ENCODE results near the gene KCNA3.
A peak's percentile ranks its signal among the peaks of the same experiment; 100 is the strongest.

Gene KCNA3

GRCh38 chr1:110684491-110684890 lies 9.8 kb upstream of the KCNA3 start:
- Histone ChIP-seq H3K9me3 (ENCODE audit: control insufficient read depth, low read length) (no peaks in the 10 kb centered on the region), H3K4me3 (ENCODE audit: insufficient read depth, low read depth, low read length, poor library complexity, severe bottlenecking) (no peak overlapping the region), H3K27ac (ENCODE audit: insufficient read depth, low read length, poor library complexity, severe bottlenecking) (no peak overlapping the region), H3K4me1 (ENCODE audit: control insufficient read depth, insufficient read depth, low read length, poor library complexity, severe bottlenecking) (no peaks in the 10 kb centered on the region), H3K27me3 (replicated peaks; ENCODE audit: control insufficient read depth, insufficient read depth, low read length, poor library complexity, severe bottlenecking) (no peaks in the 10 kb centered on the region), H3K36me3 (ENCODE audit: control insufficient read depth, insufficient read depth, low read length) (no peaks in the 10 kb centered on the region)
- DNase-seq, result no peak

GRCh38 chr1:110682898-110683297 lies 8.2 kb upstream of the KCNA3 start:
- Histone ChIP-seq H3K27me3 (replicated peaks; ENCODE audit: control insufficient read depth, insufficient read depth, low read length, poor library complexity, severe bottlenecking) (no peaks in the 10 kb centered on the region), H3K36me3 (ENCODE audit: control insufficient read depth, insufficient read depth, low read length) (no peaks in the 10 kb centered on the region), H3K4me3 (ENCODE audit: insufficient read depth, low read depth, low read length, poor library complexity, severe bottlenecking) (no peak overlapping the region), H3K4me1 (ENCODE audit: control insufficient read depth, insufficient read depth, low read length, poor library complexity, severe bottlenecking) (no peaks in the 10 kb centered on the region), H3K27ac (ENCODE audit: insufficient read depth, low read length, poor library complexity, severe bottlenecking) (no peak overlapping the region), H3K9me3 (ENCODE audit: control insufficient read depth, low read length) (no peaks in the 10 kb centered on the region)
- no peak for DNase-seq

GRCh38 chr1:110680036-110680735 lies 5.4 kb upstream of the KCNA3 start:
- no peaks in the 10 kb centered on the region for H3K9me3 ChIP-seq (ENCODE audit: control insufficient read depth, low read length)
- peaks cover 11% of the 10 kb centered on the region for H3K4me1 ChIP-seq (ENCODE audit: control insufficient read depth, insufficient read depth, low read length, poor library complexity, severe bottlenecking)
- no peak overlapping the region for H3K4me3 ChIP-seq (ENCODE audit: insufficient read depth, low read depth, low read length, poor library complexity, severe bottlenecking)
- H3K27ac ChIP-seq (ENCODE audit: insufficient read depth, low read length, poor library complexity, severe bottlenecking), result no peak overlapping the region
- DNase-seq, result no peak
- no peaks in the 10 kb centered on the region for H3K27me3 ChIP-seq (replicated peaks; ENCODE audit: control insufficient read depth, insufficient read depth, low read length, poor library complexity, severe bottlenecking)
- no peaks in the 10 kb centered on the region for H3K36me3 ChIP-seq (ENCODE audit: control insufficient read depth, insufficient read depth, low read length)

- Histone ChIP-seq H3K27ac (ENCODE audit: insufficient read depth, low read length, poor library complexity, severe bottlenecking) (no peak overlapping the region), H3K36me3 (ENCODE audit: control insufficient read depth, insufficient read depth, low read length) (no peaks in the 10 kb centered on the region), H3K4me1 (ENCODE audit: control insufficient read depth, insufficient read depth, low read length, poor library complexity, severe bottlenecking) (peaks cover 16% of the 10 kb centered on the region), H3K4me3 (ENCODE audit: insufficient read depth, low read depth, low read length, poor library complexity, severe bottlenecking) (no peak overlapping the region), H3K27me3 (replicated peaks; ENCODE audit: control insufficient read depth, insufficient read depth, low read length, poor library complexity, severe bottlenecking) (no peaks in the 10 kb centered on the region), H3K9me3 (ENCODE audit: control insufficient read depth, low read length) (no peaks in the 10 kb centered on the region)
- DNase-seq, result no peak
Observed at GRCh38 chr1:110677526-110677925, 2.8 kb upstream of the KCNA3 start.

- H3K9me3 ChIP-seq (ENCODE audit: control insufficient read depth, low read length), result no peaks in the 10 kb centered on the region
- DNase-seq, result no peak
- H3K36me3 ChIP-seq (ENCODE audit: control insufficient read depth, insufficient read depth, low read length), result no peaks in the 10 kb centered on the region
- peaks cover 16% of the 10 kb centered on the region for H3K4me1 ChIP-seq (ENCODE audit: control insufficient read depth, insufficient read depth, low read length, poor library complexity, severe bottlenecking)
- H3K4me3 ChIP-seq (ENCODE audit: insufficient read depth, low read depth, low read length, poor library complexity, severe bottlenecking), result no peak overlapping the region
- no peak overlapping the region for H3K27ac ChIP-seq (ENCODE audit: insufficient read depth, low read length, poor library complexity, severe bottlenecking)
- no peaks in the 10 kb centered on the region for H3K27me3 ChIP-seq (replicated peaks; ENCODE audit: control insufficient read depth, insufficient read depth, low read length, poor library complexity, severe bottlenecking)
Observed at GRCh38 chr1:110676970-110677369, 2.2 kb upstream of the KCNA3 start.

GRCh38 chr1:110675060-110675791 lies 486 bp upstream of the KCNA3 start:
- Histone ChIP-seq H3K4me1 (ENCODE audit: control insufficient read depth, insufficient read depth, low read length, poor library complexity, severe bottlenecking) (peaks cover 21% of the 10 kb centered on the region), H3K27me3 (replicated peaks; ENCODE audit: control insufficient read depth, insufficient read depth, low read length, poor library complexity, severe bottlenecking) (no peaks in the 10 kb centered on the region), H3K27ac (ENCODE audit: insufficient read depth, low read length, poor library complexity, severe bottlenecking) (peak overlapping the region; percentile 92), H3K36me3 (ENCODE audit: control insufficient read depth, insufficient read depth, low read length) (no peaks in the 10 kb centered on the region), H3K4me3 (ENCODE audit: insufficient read depth, low read depth, low read length, poor library complexity, severe bottlenecking) (peak overlapping the region; percentile 81), H3K9me3 (ENCODE audit: control insufficient read depth, low read length) (no peaks in the 10 kb centered on the region)
- peak in 1 of 3 donors; percentile 7 for DNase-seq

GRCh38 chr1:110673805-110674336 lies 869 bp downstream of the KCNA3 start:
- DNase-seq, result peak in 1 of 3 donors; percentile 6
- H3K4me3 ChIP-seq (ENCODE audit: insufficient read depth, low read depth, low read length, poor library complexity, severe bottlenecking), result peak overlapping the region; percentile 81
- H3K27ac ChIP-seq (ENCODE audit: insufficient read depth, low read length, poor library complexity, severe bottlenecking), result peak overlapping the region; percentile 92
- H3K4me1 ChIP-seq (ENCODE audit: control insufficient read depth, insufficient read depth, low read length, poor library complexity, severe bottlenecking), result peaks cover 27% of the 10 kb centered on the region
- H3K27me3 ChIP-seq (replicated peaks; ENCODE audit: control insufficient read depth, insufficient read depth, low read length, poor library complexity, severe bottlenecking), result no peaks in the 10 kb centered on the region
- H3K36me3 ChIP-seq (ENCODE audit: control insufficient read depth, insufficient read depth, low read length), result no peaks in the 10 kb centered on the region
- no peaks in the 10 kb centered on the region for H3K9me3 ChIP-seq (ENCODE audit: control insufficient read depth, low read length)

- no peaks in the 10 kb centered on the region for H3K27me3 ChIP-seq (replicated peaks; ENCODE audit: control insufficient read depth, insufficient read depth, low read length, poor library complexity, severe bottlenecking)
- no peaks in the 10 kb centered on the region for H3K9me3 ChIP-seq (ENCODE audit: control insufficient read depth, low read length)
- peak overlapping the region; percentile 92 for H3K27ac ChIP-seq (ENCODE audit: insufficient read depth, low read length, poor library complexity, severe bottlenecking)
- peak in 1 of 3 donors; percentile 6 for DNase-seq
- peak overlapping the region; percentile 81 for H3K4me3 ChIP-seq (ENCODE audit: insufficient read depth, low read depth, low read length, poor library complexity, severe bottlenecking)
- H3K4me1 ChIP-seq (ENCODE audit: control insufficient read depth, insufficient read depth, low read length, poor library complexity, severe bottlenecking), result peaks cover 31% of the 10 kb centered on the region
- no peaks in the 10 kb centered on the region for H3K36me3 ChIP-seq (ENCODE audit: control insufficient read depth, insufficient read depth, low read length)
Observed at GRCh38 chr1:110673197-110673701, 1.5 kb downstream of the KCNA3 start.

- H3K4me1 ChIP-seq (ENCODE audit: control insufficient read depth, insufficient read depth, low read length, poor library complexity, severe bottlenecking), result peaks cover 35% of the 10 kb centered on the region
Observed at GRCh38 chr1:110672753-110673108, 2.0 kb downstream of the KCNA3 start.

More at GRCh38 chr1:110672753-110673108, 2.0 kb downstream of the KCNA3 start:
- no peaks in the 10 kb centered on the region for H3K27me3 ChIP-seq (replicated peaks; ENCODE audit: control insufficient read depth, insufficient read depth, low read length, poor library complexity, severe bottlenecking)
- no peaks in the 10 kb centered on the region for H3K9me3 ChIP-seq (ENCODE audit: control insufficient read depth, low read length)
- H3K36me3 ChIP-seq (ENCODE audit: control insufficient read depth, insufficient read depth, low read length), result no peaks in the 10 kb centered on the region
- peak overlapping the region; percentile 81 for H3K4me3 ChIP-seq (ENCODE audit: insufficient read depth, low read depth, low read length, poor library complexity, severe bottlenecking)
- H3K27ac ChIP-seq (ENCODE audit: insufficient read depth, low read length, poor library complexity, severe bottlenecking), result peak overlapping the region; percentile 92
- DNase-seq, result peak in 1 of 3 donors; percentile 13

Measured in effector memory CD4-positive, alpha-beta T cell (primary cell).